Uterus (tissue), 4 donors: ENCODE data around the gene CDH4. TPM values are rescaled to one million over a fixed set of nuclear protein-coding genes. Genes with fewer than 3 reads are reported as not detected.

Experiments used
- DNase-seq, 2 donors: peaks; one replicate each; pipeline ENCODE4 v3.0.0-alpha.2; 2019 to 2020
- H3K27ac ChIP-seq, 2 donors: fragments of 200-600 bp; sonication (generic); 1 replicate in 1 of 2; 2 replicates in 1 of 2; pipeline ENCODE4 v1.5.1; 2016 to 2018
- H3K27me3 ChIP-seq, 2 donors: fragments of 200-600 bp; sonication (generic); one replicate each; pipeline ENCODE4 v1.5.1; 2018 to 2019; ENCODE audit warnings: control low read depth in 1 of 2
- H3K36me3 ChIP-seq, 2 donors: fragments of 200-600 bp; sonication (generic); one replicate each; pipeline ENCODE4 v1.5.1; 2019; ENCODE audit warnings: control low read depth in 1 of 2
- H3K4me1 ChIP-seq, 2 donors: fragments of 200-600 bp; sonication (generic); one replicate each; pipeline ENCODE4 v1.5.1; 2018 to 2019; ENCODE audit warnings: control low read depth in 1 of 2
- H3K4me3 ChIP-seq, 2 donors: fragments of 200-600 bp; sonication (generic); 1 replicate in 1 of 2; 2 replicates in 1 of 2; pipeline ENCODE4 v1.5.1; 2018 to 2019; ENCODE audit warnings: mild to moderate bottlenecking in 1 of 2
- H3K9me3 ChIP-seq, 2 donors: fragments of 200-600 bp; sonication (generic); one replicate each; pipeline ENCODE4 v1.5.1; 2019; ENCODE audit warnings: control low read depth in 1 of 2
- CTCF ChIP-seq, 4 experiments: fragments of 200-600 bp in 2 of 4; fragments of 450-650 bp in 2 of 4; sonication (generic) in 2 of 4; IDR thresholded peaks; one replicate each; pipeline ENCODE4 v1.5.1; 2016 to 2019; ENCODE audit warnings: antibody characterized with exemption in 4 of 4, mild to moderate bottlenecking in 2 of 4, moderate library complexity in 1 of 4
- POLR2A ChIP-seq, 2 donors: fragments of 450-650 bp; IDR thresholded peaks; one replicate each; pipeline ENCODE4 v1.6.1; 2016; ENCODE audit warnings: antibody characterized with exemption in 2 of 2, mild to moderate bottlenecking in 1 of 2, moderate library complexity in 1 of 2
- intact Hi-C: fragments of 100-400 bp; cut with DNase I; formaldehyde crosslinking; loops from one replicate; pipeline ENCODE4 v1.15.1; 2023; ENCODE audit warnings: low total_unique reads
- total RNA-seq, 4 donors: library from RNA; depleted of rRNA in 3 of 4; stranded (reverse); fragments of >200 nt in 3 of 4; gene quantifications; one replicate each; pipeline versions ENCODE4 v1.1.0 to v1.2.4, GENCODE V29; 2014 to 2023
- donor health status: DM: yes; HTN: yes; CAD: no.

CDH4 gene
- total RNA-seq, 4 donors from 2014 or later, result under 0.01 to 0.55 TPM; not detected in 2

- DNase-seq, result no peak
Observed at GRCh38 chr20:61759286-61760065, 507.4 kb downstream of the CDH4 start.

DNA sequence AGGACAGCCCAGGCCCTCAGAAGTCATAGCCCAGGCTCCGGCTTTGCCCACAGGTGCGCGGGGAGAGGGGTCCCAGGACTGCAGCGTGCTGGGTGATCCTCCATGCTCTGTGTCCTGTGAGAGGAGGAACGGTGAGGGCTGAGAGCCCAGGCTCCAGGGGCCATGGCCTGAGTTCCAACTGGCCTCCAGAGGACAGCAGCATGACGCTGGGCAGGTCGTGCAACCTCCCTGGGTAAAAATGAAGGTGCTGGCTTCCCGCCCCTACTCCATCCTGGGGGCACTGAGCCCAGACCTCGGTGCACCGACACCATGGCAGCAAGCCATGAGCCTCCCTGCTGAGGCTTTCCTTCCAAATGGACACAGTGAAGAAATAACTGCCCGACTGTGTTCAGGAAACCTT lies 508.3 kb downstream of the CDH4 start:
- no peak overlapping the region for H3K4me3 ChIP-seq
- H3K36me3 ChIP-seq, result no peaks in the 10 kb centered on the region
- H3K4me1 ChIP-seq, result no peaks in the 10 kb centered on the region
- H3K27me3 ChIP-seq, result no peaks in the 10 kb centered on the region
- H3K9me3 ChIP-seq, result no peaks in the 10 kb centered on the region
- TF ChIP-seq CTCF (IDR thresholded peaks at IDR 0.05) (no peak), POLR2A (IDR thresholded peaks at IDR 0.05) (no peak)
- no peak overlapping the region for H3K27ac ChIP-seq
- intact Hi-C loops, result loop anchor here (10.0 kb wide), 1 partner anchor 64 kb away; no protein-coding TSS in a partner anchor
- no peak for DNase-seq

More at GRCh38 chr20:61759286-61760065, 507.4 kb downstream of the CDH4 start:
- Histone ChIP-seq H3K27ac (no peak overlapping the region), H3K36me3 (no peaks in the 10 kb centered on the region), H3K4me1 (no peaks in the 10 kb centered on the region), H3K4me3 (no peak overlapping the region), H3K27me3 (no peaks in the 10 kb centered on the region), H3K9me3 (no peaks in the 10 kb centered on the region)
- intact Hi-C loops, result loop anchor here (10.0 kb wide), 1 partner anchor 65 kb away; no protein-coding TSS in a partner anchor
- no peak for TF ChIP-seq CTCF (IDR thresholded peaks at IDR 0.05)

- H3K4me1 ChIP-seq, result no peaks in the 10 kb centered on the region
- H3K4me3 ChIP-seq, result no peak overlapping the region
- no peak overlapping the region for H3K27ac ChIP-seq
- no peaks in the 10 kb centered on the region for H3K36me3 ChIP-seq
- intact Hi-C loops, result loop anchor here (10.0 kb wide), 1 partner anchor 64 kb away; no protein-coding TSS in a partner anchor
- no peak for DNase-seq
- no peaks in the 10 kb centered on the region for H3K27me3 ChIP-seq
- TF ChIP-seq POLR2A (IDR thresholded peaks at IDR 0.05) (no peak), CTCF (IDR thresholded peaks at IDR 0.05) (no peak)
- H3K9me3 ChIP-seq, result no peaks in the 10 kb centered on the region
Observed at GRCh38 chr20:61760731-61761130, 508.7 kb downstream of the CDH4 start.

- H3K4me3 ChIP-seq, result no peak overlapping the region
- no peak overlapping the region for H3K27ac ChIP-seq
- no peaks in the 10 kb centered on the region for H3K36me3 ChIP-seq
- intact Hi-C loops, result loop anchor here (10.0 kb wide), 1 partner anchor 63 kb away; no protein-coding TSS in a partner anchor
- H3K4me1 ChIP-seq, result no peaks in the 10 kb centered on the region
- TF ChIP-seq CTCF (IDR thresholded peaks at IDR 0.05) (no peak), POLR2A (IDR thresholded peaks at IDR 0.05) (no peak)
- DNase-seq, result no peak
- H3K27me3 ChIP-seq, result no peaks in the 10 kb centered on the region
- H3K9me3 ChIP-seq, result no peaks in the 10 kb centered on the region
Observed at GRCh38 chr20:61761453-61762166, 509.5 kb downstream of the CDH4 start.
